HepG2 (cell line): Measurements from ENCODE around the gene SLC23A3. TPM values are rescaled to one million over a fixed set of nuclear protein-coding genes. Genes with fewer than 3 reads are reported as not detected.

Experiments
- CREB1 ChIP-seq, 2 experiments: fragments of 450-650 bp in 1 of 2; IDR thresholded peaks; 2 replicates each; pipeline ENCODE4 v1.6.1; 2016 to 2017; ENCODE audit warnings: control low read depth in 1 of 2, mild to moderate bottlenecking in 1 of 2, missing compliant biosample characterization in 1 of 2, missing genetic modification characterization in 1 of 2
- HNRNPLL ChIP-seq: fragments of 200-400 bp; formaldehyde crosslinking; IDR thresholded peaks from 2 replicates; pipeline ENCODE4 v1.6.1; 2017; ENCODE audit warnings: mild to moderate bottlenecking, low read depth, low read length; ENCODE audit not compliant: poor library complexity, severe bottlenecking
- HOXA5 ChIP-seq: sonication (generic); formaldehyde crosslinking; IDR thresholded peaks from 2 replicates; pipeline ENCODE4 v1.4.0; 2020; ENCODE audit warnings: missing genetic modification reagents
- JUNB ChIP-seq: sonication (generic); formaldehyde crosslinking; IDR thresholded peaks from 2 replicates; pipeline ENCODE4 v1.8.0; 2022; ENCODE audit warnings: missing genetic modification reagents, mild to moderate bottlenecking, borderline replicate concordance
- JUND ChIP-seq: sonication (generic); formaldehyde crosslinking; IDR thresholded peaks from 2 replicates; pipeline ENCODE4 v1.8.0; 2022; ENCODE audit warnings: mild to moderate bottlenecking, missing genetic modification reagents
- NFYB ChIP-seq: sonication (generic); formaldehyde crosslinking; IDR thresholded peaks from 2 replicates; pipeline ENCODE4 v1.4.0; 2020; ENCODE audit warnings: missing genetic modification reagents
- SNAPC5 ChIP-seq: sonication (generic); formaldehyde crosslinking; IDR thresholded peaks from 2 replicates; pipeline ENCODE4 v1.8.1; 2023; ENCODE audit warnings: mild to moderate bottlenecking, missing genetic modification reagents, borderline replicate concordance
- SUZ12 ChIP-seq: fragments of 150-350 bp; IDR thresholded peaks from 2 replicates; pipeline ENCODE4 v1.6.1; 2014; ENCODE audit warnings: low read depth, low read length
- TEAD3 ChIP-seq: optimal IDR thresholded peaks from 2 replicates; pipeline ENCODE3; 2016; ENCODE audit warnings: borderline replicate concordance
- ZBTB40 ChIP-seq, 2 experiments: fragments of 450-650 bp in 1 of 2; sonication (generic) in 1 of 2; formaldehyde crosslinking in 1 of 2; IDR thresholded peaks; 2 replicates each; pipeline versions ENCODE4 v1.6.1 to v1.8.0; 2016 to 2022; ENCODE audit warnings: antibody characterized with exemption in 1 of 2, mild to moderate bottlenecking in 1 of 2, missing genetic modification reagents in 1 of 2
- ZNF160 ChIP-seq: sonication (generic); formaldehyde crosslinking; IDR thresholded peaks from 2 replicates; pipeline ENCODE4 v1.8.0; 2022; ENCODE audit warnings: mild to moderate bottlenecking, inconsistent platforms, missing genetic modification reagents
- ZNF232 ChIP-seq: sonication (generic); formaldehyde crosslinking; IDR thresholded peaks from 2 replicates; pipeline ENCODE4 v1.4.0; 2020; ENCODE audit warnings: missing genetic modification reagents, borderline replicate concordance
- ZNF24 ChIP-seq: fragments of 450-650 bp; IDR thresholded peaks from 2 replicates; pipeline ENCODE4 v1.6.1; 2017; ENCODE audit warnings: antibody characterized with exemption, mild to moderate bottlenecking
- ZNF552 ChIP-seq: sonication (generic); formaldehyde crosslinking; IDR thresholded peaks from 2 replicates; pipeline ENCODE4 v1.9.0; 2022; ENCODE audit warnings: missing genetic modification reagents, mild to moderate bottlenecking, borderline replicate concordance
- ZNF580 ChIP-seq: IDR thresholded peaks from 2 replicates; pipeline ENCODE4 v1.6.1; 2016; ENCODE audit warnings: low read depth, borderline replicate concordance
- ZNF614 ChIP-seq: IDR thresholded peaks from 2 replicates; pipeline ENCODE4 v1.6.1; 2018; ENCODE audit warnings: missing biosample characterization, missing genetic modification reagents, inconsistent platforms, borderline replicate concordance
- ZSCAN20 ChIP-seq: sonication (generic); formaldehyde crosslinking; IDR thresholded peaks from 2 replicates; pipeline ENCODE4 v1.4.0; 2020; ENCODE audit warnings: missing genetic modification reagents, mild to moderate bottlenecking, borderline replicate concordance
- ZSCAN25 ChIP-seq: sonication (generic); formaldehyde crosslinking; IDR thresholded peaks from 2 replicates; pipeline ENCODE4 v1.8.0; 2022; ENCODE audit warnings: mild to moderate bottlenecking, missing genetic modification reagents
- polyA plus RNA-seq, 8 experiments: library from polyadenylated mRNA; depleted of rRNA in 3 of 8; stranded (reverse) in 7 of 8; unstranded in 1 of 8; fragments of >200 nt; fragmentation: Illumina TruSeq in 4 of 8; extraction: Trizol in 4 of 8; gene quantifications; 2 replicates each; pipeline versions ENCODE4 v1.2.1 to v1.2.3, GENCODE V29; 2011 to 2016; ENCODE audit warnings: low read depth in 4 of 8, missing spikeins in 1 of 8, mixed read lengths in 1 of 8; ENCODE audit not compliant: insufficient read depth in 1 of 8
- total RNA-seq, 5 experiments: library from RNA; depleted of rRNA; stranded (reverse); fragments of >200 nt; fragmentation: Illumina TruSeq; extraction: Trizol; gene quantifications; 2 replicates each; pipeline ENCODE4 v1.2.3, GENCODE V29; 2016; ENCODE audit warnings: low read depth in 1 of 5

Gene SLC23A3
- total and polyA plus RNA-seq, 2 of the 13 experiments (the other 11 are each of a cell fraction or from before 2014, with no cell fraction given) = 0.38 to 0.78 TPM

- TF ChIP-seq CREB1 (IDR thresholded peaks at IDR 0.05) = peak; percentile 27; the same call in 1 of the 2 replicates
- TF ChIP-seq CREB1 (CRISPR knock-in tag; IDR thresholded peaks at IDR 0.05) = no peak; the same call in 1 of the 2 replicates
- peak; percentile 86 for TF ChIP-seq NFYB
- TF ChIP-seq ZNF232 (CRISPR knock-in tag) = peak; percentile 70; the same call in 1 of the 2 replicates
- TF ChIP-seq ZSCAN20 (CRISPR knock-in tag) = peak; percentile 93; the same call in 1 of the 2 replicates
- peak; percentile 78; the same call in 1 of the 2 replicates for TF ChIP-seq ZNF580 (CRISPR knock-in tag)
- TF ChIP-seq SUZ12 = no peak
- TF ChIP-seq ZBTB40 (IDR thresholded peaks at IDR 0.05) = no peak
- peak; percentile 82 for TF ChIP-seq ZBTB40 (CRISPR knock-in tag; IDR thresholded peaks at IDR 0.05)
- TF ChIP-seq ZNF24 = no peak
- no peak for TF ChIP-seq ZSCAN25 (CRISPR knock-in tag)
- TF ChIP-seq TEAD3 (CRISPR knock-in tag) = peak; percentile 80
- peak; percentile 67; the same call in 1 of the 2 replicates for TF ChIP-seq HOXA5 (CRISPR knock-in tag)
- TF ChIP-seq JUND = no peak
- no peak for TF ChIP-seq JUNB (CRISPR knock-in tag)
- peak; percentile 51 for TF ChIP-seq SNAPC5 (CRISPR knock-in tag)
- TF ChIP-seq ZNF552 = peak; percentile 51; the same call in 1 of the 2 replicates
- TF ChIP-seq ZNF160 = peak; percentile 88; the same call in 1 of the 2 replicates
- TF ChIP-seq ZNF614 = peak; percentile 80
- peak; percentile 84 for TF ChIP-seq HNRNPLL
Measured at GRCh38 chr2:219218732-219219701, 49.2 kb upstream of the SLC23A3 start, which contains the start of gene ABCB6 (continued).
